K562 (cell line): Measurements from ENCODE around the gene COL5A1. TPM values are rescaled to one million over a fixed set of nuclear protein-coding genes. Genes with fewer than 3 reads are reported as not detected.

ENCODE experiments used
- ATAC-seq: fragments of 200-7000 bp; cut with Tn5 transposase; 3 replicates; pipeline ENCODE4 v1.9.1; 2020; ENCODE audit warnings: moderate library complexity
- BruUV-seq: library from RNA; stranded (reverse); fragments of 400-500 nt; replicated peaks from 2 replicates; lab custom pipeline; 2021; lab: Mats Ljungman, UMichigan
- CTCF ChIA-PET: fragments of 300-600 bp; formaldehyde crosslinking; extraction: SDS; loops from one replicate; lab custom pipeline; 2021; ENCODE audit warnings: low intra/inter-chr PET ratio; lab: Yijun Ruan, JAX
- POLR2A ChIA-PET: fragments of 300-600, 350-650 bp; sonication (Branson Sonifier 250); formaldehyde crosslinking; extraction: SDS; loops from one replicate; lab custom pipeline; 2021; ENCODE audit warnings: antibody characterized with exemption, inconsistent platforms; lab: Yijun Ruan, JAX
- DNase-seq, 4 experiments: peaks; one replicate each; pipeline versions ENCODE4 v3.0.0 to v3.0.0-alpha.2; 2011 to 2018; ENCODE audit warnings: low spot score in 3 of 4, mixed read lengths in 3 of 4; ENCODE audit errors: extremely low read depth in 1 of 4
- FAIRE-seq: peaks from 2 replicates; lab custom pipeline; 2011; peaks lifted over from hg19 to GRCh38; lab: Jason Lieb, UNC
- H2AFZ ChIP-seq: 2 replicates; pipeline ENCODE4 v1.6.0; 2011; ENCODE audit warnings: low read depth, low read length, control low read depth, inconsistent platforms
- H3K27ac ChIP-seq: fragments of 200-600 bp; 3 replicates; pipeline ENCODE4 v1.8.0; 2011; ENCODE audit warnings: low read depth, mild to moderate bottlenecking, control low read depth, inconsistent platforms, low read length, moderate library complexity, mixed read lengths; ENCODE audit errors: extremely low read depth
- H3K27me3 ChIP-seq, 2 experiments: fragments of 300-600 bp in 1 of 2; 2 replicates in 1 of 2; 3 replicates in 1 of 2; pipeline versions ENCODE4 v1.6.0 to v1.8.0; 2011; ENCODE audit warnings: inconsistent platforms in 2 of 2, low read length in 2 of 2, mild to moderate bottlenecking in 1 of 2, mixed read lengths in 1 of 2, moderate library complexity in 1 of 2; ENCODE audit not compliant: control insufficient read depth in 2 of 2, insufficient read depth in 2 of 2
- H3K36me3 ChIP-seq: fragments of 300-600 bp; 3 replicates; pipeline ENCODE4 v1.8.0; 2011; ENCODE audit warnings: mild to moderate bottlenecking, low read length, inconsistent platforms; ENCODE audit not compliant: control insufficient read depth, insufficient read depth
- H3K4me1 ChIP-seq, 2 experiments: fragments of 200-600 bp in 1 of 2; replicated peaks in 1 of 2; 2 replicates in 1 of 2; 3 replicates in 1 of 2; pipeline versions ENCODE4 v1.5.1 to v1.8.0; 2011; ENCODE audit warnings: inconsistent platforms in 2 of 2, low read length in 2 of 2, mild to moderate bottlenecking in 1 of 2, mixed read lengths in 1 of 2, moderate library complexity in 1 of 2; ENCODE audit not compliant: control insufficient read depth in 2 of 2, insufficient read depth in 2 of 2
- H3K4me2 ChIP-seq: 2 replicates; pipeline ENCODE4 v1.6.1; 2011; ENCODE audit warnings: low read length, control low read depth, inconsistent platforms, mixed read lengths; ENCODE audit not compliant: insufficient read depth
- H3K4me3 ChIP-seq: fragments of 200-600 bp; sonication (generic), shearing (Covaris generic); 2 replicates; pipeline ENCODE4 v1.5.1; 2016; ENCODE audit warnings: control low read depth, inconsistent platforms
- H3K79me2 ChIP-seq: fragments of 200-600 bp; 3 replicates; pipeline ENCODE4 v1.8.0; 2011; ENCODE audit warnings: low read length, inconsistent platforms; ENCODE audit not compliant: control insufficient read depth, insufficient read depth
- H3K9ac ChIP-seq, 2 experiments: 2 replicates each; pipeline versions ENCODE4 v1.6.0 to v1.6.1; 2011; ENCODE audit warnings: low read depth in 2 of 2, low read length in 2 of 2, control low read depth in 1 of 2, inconsistent platforms in 1 of 2, mild to moderate bottlenecking in 1 of 2, mixed read lengths in 1 of 2; ENCODE audit not compliant: insufficient read depth in 1 of 2
- H3K9me1 ChIP-seq: one replicate; pipeline ENCODE4 v1.6.0; 2011; ENCODE audit warnings: inconsistent platforms, mild to moderate bottlenecking, low read length, moderate library complexity; ENCODE audit not compliant: control insufficient read depth, insufficient read depth
- H3K9me3 ChIP-seq: replicated peaks from 2 replicates; pipeline ENCODE4 v1.5.1; 2011; ENCODE audit warnings: low read depth, low read length, inconsistent platforms; ENCODE audit not compliant: control insufficient read depth, insufficient read depth
- H4K20me1 ChIP-seq: replicated peaks from 2 replicates; pipeline ENCODE4 v1.6.1; 2011; ENCODE audit warnings: low read length, inconsistent platforms, mixed read lengths; ENCODE audit not compliant: control insufficient read depth, insufficient read depth
- ATF2 ChIP-seq: sonication (generic); formaldehyde crosslinking; IDR thresholded peaks from 2 replicates; pipeline ENCODE4 v1.8.1; 2022; ENCODE audit warnings: missing genetic modification reagents
- CHAMP1 ChIP-seq: fragments of 450-650 bp; IDR thresholded peaks from 2 replicates; pipeline ENCODE4 v1.6.1; 2016; ENCODE audit warnings: mild to moderate bottlenecking
- CSDE1 ChIP-seq, 2 experiments: fragments of 450-650 bp; IDR thresholded peaks; 2 replicates each; pipeline ENCODE4 v1.6.1; 2016; ENCODE audit warnings: mild to moderate bottlenecking in 1 of 2
- KAT8 ChIP-seq: fragments of 450-650 bp; IDR thresholded peaks from 2 replicates; pipeline ENCODE4 v1.6.1; 2016; ENCODE audit warnings: low read depth, mild to moderate bottlenecking
- KDM4B ChIP-seq, 2 experiments: fragments of 450-650 bp in 1 of 2; sonication (generic) in 1 of 2; IDR thresholded peaks; 2 replicates each; pipeline ENCODE4 v1.6.1; 2016 to 2017; ENCODE audit warnings: borderline replicate concordance in 2 of 2, antibody characterized with exemption in 1 of 2, low read depth in 1 of 2, mild to moderate bottlenecking in 1 of 2
- STAT5B ChIP-seq: fragments of 250-450 bp; sonication (Bioruptor Pico); IDR thresholded peaks from 2 replicates; pipeline ENCODE4 v1.8.0; 2021; ENCODE audit warnings: mild to moderate bottlenecking, inconsistent platforms
- TCFL5 ChIP-seq: fragments of 250-450 bp; sonication (Bioruptor Pico); conservative IDR thresholded peaks from 2 replicates; pipeline ENCODE4 v1.6.1; 2021; ENCODE audit warnings: mild to moderate bottlenecking, moderate library complexity, matching md5 sums
- U2AF2 ChIP-seq: fragments of 200-400 bp; formaldehyde crosslinking; optimal IDR thresholded peaks from 2 replicates; pipeline ENCODE3; 2017; ENCODE audit warnings: low read depth, mild to moderate bottlenecking, low read length
- ZBTB1 ChIP-seq: sonication (generic); formaldehyde crosslinking; IDR thresholded peaks from 2 replicates; pipeline ENCODE4 v1.8.1; 2023; ENCODE audit warnings: missing genetic modification reagents, low read depth, mild to moderate bottlenecking, borderline replicate concordance
- ZC3H11A ChIP-seq: IDR thresholded peaks from 2 replicates; pipeline ENCODE4 v1.6.1; 2012; ENCODE audit warnings: low read depth, low read length, improper control_type of control experiment
- ZNF121 ChIP-seq: sonication (generic); formaldehyde crosslinking; conservative IDR thresholded peaks from 2 replicates; pipeline ENCODE4 v1.8.0; 2022; ENCODE audit warnings: missing genetic modification reagents
- ZNF217 ChIP-seq: sonication (generic); formaldehyde crosslinking; IDR thresholded peaks from 2 replicates; pipeline ENCODE4 v1.8.0; 2022; ENCODE audit warnings: mild to moderate bottlenecking, missing genetic modification reagents
- ZNF668 ChIP-seq: fragments of 250-450 bp; sonication (Bioruptor Pico); IDR thresholded peaks from 2 replicates; pipeline ENCODE4 v1.8.0; 2022; ENCODE audit warnings: mild to moderate bottlenecking, inconsistent platforms
- ZNF778 ChIP-seq: fragments of 450-650 bp; formaldehyde crosslinking; IDR thresholded peaks from 2 replicates; pipeline ENCODE4 v1.4.0; 2020; ENCODE audit warnings: mild to moderate bottlenecking, moderate library complexity
- WGBS: fragments of 100-300 bp; shearing (Covaris generic); methylation state at CpG from one replicate; pipeline ENCODE4 v1.1.6; 2016; ENCODE audit warnings: low coverage, mixed read lengths; ENCODE audit not compliant: insufficient coverage; ENCODE audit errors: missing lambda C conversion rate; 5-methylcytosine and 5-hydroxymethylcytosine counted together
- in situ Hi-C: fragments of 300-500 bp; cut with MboI; formaldehyde crosslinking; loops from 4 replicates; pipeline ENCODE4 v1.15.0; 2018; ENCODE audit warnings: inconsistent platforms, mixed read lengths
- intact Hi-C: fragments of 100-400 bp; cut with micrococcal nuclease; formaldehyde crosslinking; loops from 2 replicates; pipeline ENCODE4 v1.14.2; 2022
- polyA plus RNA-seq, 8 experiments: library from polyadenylated mRNA; depleted of rRNA in 4 of 8; stranded (reverse) in 5 of 8; unstranded in 3 of 8; fragments of >200 nt; fragmentation: Nextera tagmentation in 2 of 8; fragmentation: Illumina TruSeq in 1 of 8; extraction: Ambion mirVana in 2 of 8; extraction: Trizol in 1 of 8; gene quantifications; 2 replicates each; pipeline versions ENCODE4 v1.2.1 to v1.2.3, GENCODE V29; 2011 to 2014; ENCODE audit warnings: inconsistent platforms in 1 of 8, missing spikeins in 1 of 8
- total RNA-seq, 7 experiments: library from RNA; depleted of rRNA in 6 of 7; stranded (reverse); fragments of >200 nt in 6 of 7; fragmentation: Illumina TruSeq in 2 of 7; extraction: Trizol in 2 of 7; gene quantifications; 2 replicates each; pipeline versions ENCODE4 v1.2.1 to v1.2.3, GENCODE V29; 2011 to 2021; ENCODE audit warnings: low replicate concordance in 1 of 7
- TF ChIP-seq, protein P1 (sequence below): sonication (generic); formaldehyde crosslinking; IDR thresholded peaks from 2 replicates; pipeline ENCODE4 v1.8.1; 2023; ENCODE audit warnings: mild to moderate bottlenecking, missing genetic modification reagents
- TF ChIP-seq, protein P2 (sequence below): fragments of 450-650 bp; IDR thresholded peaks from 2 replicates; pipeline ENCODE4 v1.6.1; 2017; ENCODE audit warnings: mild to moderate bottlenecking, moderate library complexity

Gene COL5A1
- total and polyA plus RNA-seq, 9 of the 15 experiments (the other 6 are each of a cell fraction or from before 2014, with no cell fraction given), result under 0.01 to 0.13 (median 0.04) TPM; not detected in 6

DNA sequence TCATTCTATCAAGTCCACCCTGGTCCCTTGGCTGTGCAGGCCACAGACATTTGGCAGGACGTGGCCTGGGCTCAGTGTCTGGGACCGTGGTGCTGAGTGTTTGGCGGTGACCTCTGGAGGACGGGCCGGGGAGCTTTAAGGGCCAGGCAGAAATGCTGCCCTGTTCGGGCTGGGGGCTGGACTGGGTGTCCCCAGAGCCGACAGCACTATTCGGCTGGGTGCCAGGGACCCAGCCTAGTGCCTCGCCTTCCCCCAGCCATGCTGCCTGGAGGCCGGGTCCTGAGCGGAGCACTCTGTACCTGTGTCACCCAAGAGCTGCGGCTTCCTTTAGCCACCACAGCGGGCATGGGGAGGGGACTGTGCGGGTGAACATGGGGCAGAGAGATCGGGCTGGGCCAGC lies 40.4 kb downstream of the COL5A1 start:
- intact Hi-C loops, result no loop called here
- Histone ChIP-seq H3K4me2 (no peak overlapping the region), H2AFZ (no peak overlapping the region), H3K27me3 (peaks cover 0 to 45% of the 10 kb centered on the region in 2 experiments; a peak in 2 of 5 replicates), H3K36me3 (no peaks in the 10 kb centered on the region), H4K20me1 (peaks cover 5% of the 10 kb centered on the region; the same call in 1 of the 2 replicates), H3K4me1 (no peaks in the 10 kb centered on the region)
- CTCF ChIA-PET, result no interaction called here
- 0% methylated on average over 15 of the region's 15 CpGs for WGBS
- ATAC-seq, result no peak
- TF ChIP-seq KDM4B (IDR thresholded peaks at IDR 0.05; ENCODE audit: borderline replicate concordance in 2 of 2, low read depth in 1 of 2) (no peak), CHAMP1 (no peak), ZNF121 (CRISPR knock-in tag) (no peak), ATF2 (CRISPR knock-in tag) (no peak), STAT5B (CRISPR knock-in tag) (no peak), ZBTB1 (CRISPR knock-in tag) (no peak), KAT8 (no peak), ZNF778 (CRISPR knock-in tag) (no peak), CSDE1 (IDR thresholded peaks at IDR 0.05) (no peak), ZNF668 (CRISPR knock-in tag) (no peak), U2AF2 (no peak), TCFL5 (CRISPR knock-in tag) (no peak), ZNF217 (CRISPR knock-in tag) (no peak), ZC3H11A (no peak)
- TF ChIP-seq, protein P1, sequence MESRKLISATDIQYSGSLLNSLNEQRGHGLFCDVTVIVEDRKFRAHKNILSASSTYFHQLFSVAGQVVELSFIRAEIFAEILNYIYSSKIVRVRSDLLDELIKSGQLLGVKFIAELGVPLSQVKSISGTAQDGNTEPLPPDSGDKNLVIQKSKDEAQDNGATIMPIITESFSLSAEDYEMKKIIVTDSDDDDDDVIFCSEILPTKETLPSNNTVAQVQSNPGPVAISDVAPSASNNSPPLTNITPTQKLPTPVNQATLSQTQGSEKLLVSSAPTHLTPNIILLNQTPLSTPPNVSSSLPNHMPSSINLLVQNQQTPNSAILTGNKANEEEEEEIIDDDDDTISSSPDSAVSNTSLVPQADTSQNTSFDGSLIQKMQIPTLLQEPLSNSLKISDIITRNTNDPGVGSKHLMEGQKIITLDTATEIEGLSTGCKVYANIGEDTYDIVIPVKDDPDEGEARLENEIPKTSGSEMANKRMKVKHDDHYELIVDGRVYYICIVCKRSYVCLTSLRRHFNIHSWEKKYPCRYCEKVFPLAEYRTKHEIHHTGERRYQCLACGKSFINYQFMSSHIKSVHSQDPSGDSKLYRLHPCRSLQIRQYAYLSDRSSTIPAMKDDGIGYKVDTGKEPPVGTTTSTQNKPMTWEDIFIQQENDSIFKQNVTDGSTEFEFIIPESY (CRISPR knock-in tag), result no peak
- TF ChIP-seq, protein P2, sequence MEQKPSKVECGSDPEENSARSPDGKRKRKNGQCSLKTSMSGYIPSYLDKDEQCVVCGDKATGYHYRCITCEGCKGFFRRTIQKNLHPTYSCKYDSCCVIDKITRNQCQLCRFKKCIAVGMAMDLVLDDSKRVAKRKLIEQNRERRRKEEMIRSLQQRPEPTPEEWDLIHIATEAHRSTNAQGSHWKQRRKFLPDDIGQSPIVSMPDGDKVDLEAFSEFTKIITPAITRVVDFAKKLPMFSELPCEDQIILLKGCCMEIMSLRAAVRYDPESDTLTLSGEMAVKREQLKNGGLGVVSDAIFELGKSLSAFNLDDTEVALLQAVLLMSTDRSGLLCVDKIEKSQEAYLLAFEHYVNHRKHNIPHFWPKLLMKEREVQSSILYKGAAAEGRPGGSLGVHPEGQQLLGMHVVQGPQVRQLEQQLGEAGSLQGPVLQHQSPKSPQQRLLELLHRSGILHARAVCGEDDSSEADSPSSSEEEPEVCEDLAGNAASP, result no peak
- TF ChIP-seq, all 486 proteins: peak for 0
- no peak for FAIRE-seq
- no peak overlapping the region for H3K27ac ChIP-seq
- no peak for DNase-seq
- no peak overlapping the region for H3K4me3 ChIP-seq
- no TSS peak for BruUV-seq
- POLR2A ChIA-PET, result interaction anchor here (0.7 kb wide), 1 partner anchor 1929 kb away, joined by 3 read pairs; no protein-coding TSS in a partner anchor
- no peaks in the 10 kb centered on the region for H3K79me2 ChIP-seq
- H3K9me1 ChIP-seq, result no peaks in the 10 kb centered on the region
- H3K9ac ChIP-seq, result no peak overlapping the region; a peak in 1 of 4 replicates
- in situ Hi-C loops, result no loop called here
- H3K9me3 ChIP-seq, result no peaks in the 10 kb centered on the region
